SK-N-SH treated with all-trans-retinoic acid at 6 μM for 48 hours (cell line): Measurements from ENCODE around the gene PIPOX.
A peak's percentile ranks its signal among the peaks of the same experiment; 100 is the strongest.

Source experiments
- ATAC-seq: fragments of 200-7000 bp; cut with Tn5 transposase; 3 replicates; pipeline ENCODE4 v1.9.1; 2020; ENCODE audit warnings: mild to moderate bottlenecking, moderate library complexity
- ARNTL ChIP-seq: fragments of 450-650 bp; formaldehyde crosslinking; IDR thresholded peaks from 2 replicates; pipeline ENCODE4 v1.5.0; 2020; ENCODE audit warnings: low read depth, mild to moderate bottlenecking, moderate library complexity, borderline replicate concordance
- BACH2 ChIP-seq: fragments of 250-450 bp; sonication (Bioruptor Pico); IDR thresholded peaks from 2 replicates; pipeline ENCODE4 v1.9.0; 2021; ENCODE audit warnings: mild to moderate bottlenecking, borderline replicate concordance
- CSDC2 ChIP-seq: fragments of 250-450 bp; sonication (Bioruptor Pico); IDR thresholded peaks from 2 replicates; pipeline ENCODE4 v1.5.0; 2020; ENCODE audit warnings: mild to moderate bottlenecking, moderate library complexity
- ESRRG ChIP-seq: fragments of 250-450 bp; sonication (Bioruptor Pico); IDR thresholded peaks from 2 replicates; pipeline ENCODE4 v1.6.1; 2021; ENCODE audit warnings: mild to moderate bottlenecking
- GLIS3 ChIP-seq: fragments of 250-450 bp; sonication (Bioruptor Pico); IDR thresholded peaks from 2 replicates; pipeline ENCODE4 v1.5.0; 2020; ENCODE audit warnings: mild to moderate bottlenecking, moderate library complexity
- ISL1 ChIP-seq: fragments of 250-450 bp; sonication (Bioruptor Pico); IDR thresholded peaks from 2 replicates; pipeline ENCODE4 v2.1.2; 2022; ENCODE audit warnings: mild to moderate bottlenecking, moderate library complexity
- OSR1 ChIP-seq: fragments of 250-450 bp; sonication (Bioruptor Pico); IDR thresholded peaks from 2 replicates; pipeline ENCODE4 v1.8.0; 2022; ENCODE audit warnings: moderate library complexity, mild to moderate bottlenecking, inconsistent platforms
- PATZ1 ChIP-seq: fragments of 250-450 bp; sonication (Bioruptor Pico); IDR thresholded peaks from 2 replicates; pipeline ENCODE4 v1.8.0; 2020; ENCODE audit warnings: mild to moderate bottlenecking, moderate library complexity, borderline replicate concordance
- PPARA ChIP-seq: fragments of 250-450 bp; sonication (Bioruptor Pico); IDR thresholded peaks from 2 replicates; pipeline ENCODE4 v1.5.0; 2020; ENCODE audit warnings: mild to moderate bottlenecking, borderline replicate concordance
- SNAI2 ChIP-seq: fragments of 250-450 bp; sonication (Bioruptor Pico); IDR thresholded peaks from 2 replicates; pipeline ENCODE4 v1.5.0; 2020; ENCODE audit warnings: mild to moderate bottlenecking, moderate library complexity
- TCF4 ChIP-seq: fragments of 250-450 bp; sonication (Bioruptor Pico); IDR thresholded peaks from 2 replicates; pipeline ENCODE4 v1.8.0; 2021; ENCODE audit warnings: mild to moderate bottlenecking, moderate library complexity, borderline replicate concordance
- TSHZ2 ChIP-seq: fragments of 250-450 bp; sonication (Bioruptor Pico); IDR thresholded peaks from 2 replicates; pipeline ENCODE4 v1.5.0; 2020; ENCODE audit warnings: mild to moderate bottlenecking, moderate library complexity
- ZC3H10 ChIP-seq: fragments of 250-450 bp; sonication (Bioruptor Pico); IDR thresholded peaks from 2 replicates; pipeline ENCODE4 v1.5.1; 2021; ENCODE audit warnings: mild to moderate bottlenecking, moderate library complexity
- ZFP3 ChIP-seq: fragments of 250-450 bp; sonication (Bioruptor Pico); IDR thresholded peaks from 2 replicates; pipeline ENCODE4 v1.5.0; 2020; ENCODE audit warnings: mild to moderate bottlenecking, moderate library complexity
- ZNF565 ChIP-seq: fragments of 450-650 bp; formaldehyde crosslinking; conservative IDR thresholded peaks from 2 replicates; pipeline ENCODE4 v1.5.0; 2020; ENCODE audit warnings: low read depth, mild to moderate bottlenecking, moderate library complexity
- ZNF70 ChIP-seq: fragments of 450-650 bp; formaldehyde crosslinking; IDR thresholded peaks from 2 replicates; pipeline ENCODE4 v1.5.0; 2020; ENCODE audit warnings: mild to moderate bottlenecking, moderate library complexity
- ZNF8 ChIP-seq: fragments of 450-650 bp; formaldehyde crosslinking; IDR thresholded peaks from 2 replicates; pipeline ENCODE4 v1.5.0; 2020; ENCODE audit warnings: mild to moderate bottlenecking, moderate library complexity
- TF ChIP-seq, protein P1 (sequence below): fragments of 250-450 bp; sonication (Bioruptor Pico); IDR thresholded peaks from 2 replicates; pipeline ENCODE4 v1.5.1; 2020; ENCODE audit warnings: low read depth, mild to moderate bottlenecking, moderate library complexity
- TF ChIP-seq, protein P2 (sequence below): fragments of 250-450 bp; sonication (Bioruptor Pico); IDR thresholded peaks from 2 replicates; pipeline ENCODE4 v1.5.1; 2021; ENCODE audit warnings: mild to moderate bottlenecking, moderate library complexity

PIPOX gene

GRCh38 chr17:29046473-29046839, 3.5 kb downstream of the PIPOX start:
- TF ChIP-seq ISL1 (CRISPR knock-in tag) (no peak), BACH2 (CRISPR knock-in tag) (no peak), OSR1 (CRISPR knock-in tag) (no peak)
- TF ChIP-seq, protein P1, sequence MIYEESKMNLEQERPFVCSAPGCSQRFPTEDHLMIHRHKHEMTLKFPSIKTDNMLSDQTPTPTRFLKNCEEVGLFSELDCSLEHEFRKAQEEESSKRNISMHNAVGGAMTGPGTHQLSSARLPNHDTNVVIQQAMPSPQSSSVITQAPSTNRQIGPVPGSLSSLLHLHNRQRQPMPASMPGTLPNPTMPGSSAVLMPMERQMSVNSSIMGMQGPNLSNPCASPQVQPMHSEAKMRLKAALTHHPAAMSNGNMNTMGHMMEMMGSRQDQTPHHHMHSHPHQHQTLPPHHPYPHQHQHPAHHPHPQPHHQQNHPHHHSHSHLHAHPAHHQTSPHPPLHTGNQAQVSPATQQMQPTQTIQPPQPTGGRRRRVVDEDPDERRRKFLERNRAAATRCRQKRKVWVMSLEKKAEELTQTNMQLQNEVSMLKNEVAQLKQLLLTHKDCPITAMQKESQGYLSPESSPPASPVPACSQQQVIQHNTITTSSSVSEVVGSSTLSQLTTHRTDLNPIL (CRISPR knock-in tag) = no peak
- no peak for ATAC-seq

GRCh38 chr17:29048440-29049368, 5.8 kb downstream of the PIPOX start:
- TF ChIP-seq ZFP3 (CRISPR knock-in tag) (no peak), ESRRG (CRISPR knock-in tag) (0 out of 2 replicates have a peak, but pooled peaks have one; percentile 42), TSHZ2 (CRISPR knock-in tag) (peak; percentile 99), PPARA (0 out of 2 replicates have a peak, but pooled peaks have one; percentile 31), TCF4 (CRISPR knock-in tag) (peak; percentile 99), GLIS3 (CRISPR knock-in tag) (peak; percentile 38; the same call in 1 of the 2 replicates), PATZ1 (no peak), ISL1 (CRISPR knock-in tag) (no peak), ZNF70 (CRISPR knock-in tag) (peak; percentile 95), ARNTL (CRISPR knock-in tag) (no peak)
- ATAC-seq = peak; percentile 82

GRCh38 chr17:29049541-29050145, 6.7 kb downstream of the PIPOX start:
- peak; percentile 10; the same call in 1 of the 3 replicates for ATAC-seq

DNA sequence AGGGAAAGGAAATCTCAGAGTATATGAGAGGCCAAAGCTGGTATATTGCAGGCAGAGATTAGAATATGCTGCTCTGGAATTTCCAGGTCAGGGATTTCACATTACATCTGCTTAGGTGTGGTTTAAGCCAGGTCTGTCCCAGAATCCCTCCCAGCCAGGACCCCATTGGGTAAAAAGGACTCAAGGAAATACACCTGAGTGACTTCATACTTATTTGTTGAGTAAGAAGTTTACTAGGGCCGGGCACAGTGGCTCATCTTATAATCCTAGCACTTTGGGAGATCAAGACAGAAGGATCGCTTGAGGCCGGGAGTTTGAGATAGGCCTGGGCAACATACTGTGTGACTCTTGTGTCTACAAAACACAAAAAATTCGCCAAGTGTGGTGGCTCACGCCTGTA, 7.2 kb downstream of the PIPOX start:
- ATAC-seq = no peak
- TF ChIP-seq TCF4 (CRISPR knock-in tag) (no peak), ZNF565 (no peak), BACH2 (CRISPR knock-in tag) (no peak), ZNF8 (CRISPR knock-in tag) (no peak), GLIS3 (CRISPR knock-in tag) (no peak), OSR1 (CRISPR knock-in tag) (no peak), ZC3H10 (CRISPR knock-in tag) (no peak), TSHZ2 (CRISPR knock-in tag) (no peak), CSDC2 (CRISPR knock-in tag) (no peak), ARNTL (CRISPR knock-in tag) (no peak), SNAI2 (CRISPR knock-in tag) (no peak), PATZ1 (no peak)
- TF ChIP-seq, protein P2, sequence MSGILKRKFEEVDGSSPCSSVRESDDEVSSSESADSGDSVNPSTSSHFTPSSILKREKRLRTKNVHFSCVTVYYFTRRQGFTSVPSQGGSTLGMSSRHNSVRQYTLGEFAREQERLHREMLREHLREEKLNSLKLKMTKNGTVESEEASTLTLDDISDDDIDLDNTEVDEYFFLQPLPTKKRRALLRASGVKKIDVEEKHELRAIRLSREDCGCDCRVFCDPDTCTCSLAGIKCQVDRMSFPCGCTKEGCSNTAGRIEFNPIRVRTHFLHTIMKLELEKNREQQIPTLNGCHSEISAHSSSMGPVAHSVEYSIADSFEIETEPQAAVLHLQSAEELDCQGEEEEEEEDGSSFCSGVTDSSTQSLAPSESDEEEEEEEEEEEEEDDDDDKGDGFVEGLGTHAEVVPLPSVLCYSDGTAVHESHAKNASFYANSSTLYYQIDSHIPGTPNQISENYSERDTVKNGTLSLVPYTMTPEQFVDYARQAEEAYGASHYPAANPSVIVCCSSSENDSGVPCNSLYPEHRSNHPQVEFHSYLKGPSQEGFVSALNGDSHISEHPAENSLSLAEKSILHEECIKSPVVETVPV = no peak
- TF ChIP-seq, protein P1 (CRISPR knock-in tag) = no peak

More at GRCh38 chr17:29049541-29050145, 6.7 kb downstream of the PIPOX start:
- TF ChIP-seq BACH2 (CRISPR knock-in tag) (no peak), TCF4 (CRISPR knock-in tag) (peak; percentile 33; the same call in 1 of the 2 replicates)
